IMR-90 (cell line): ENCODE data around the gene BTRC. TPM values are rescaled to one million over a fixed set of nuclear protein-coding genes. Genes with fewer than 3 reads are reported as not detected.
A peak's percentile ranks its signal among the peaks of the same experiment; 100 is the strongest.

ENCODE experiments used
- ATAC-seq: fragments of 200-7000 bp; cut with Tn5 transposase; 2 replicates; pipeline ENCODE4 v1.9.1; 2020; ENCODE audit warnings: low read depth, mild to moderate bottlenecking, moderate library complexity
- BruUV-seq: library from RNA; stranded (reverse); fragments of 400-500 nt; replicated peaks from 2 replicates; lab custom pipeline; 2021; lab: Mats Ljungman, UMichigan
- CTCF ChIA-PET: fragments of 300-600 bp; formaldehyde crosslinking; extraction: SDS; loops from one replicate; lab custom pipeline; 2021; ENCODE audit warnings: antibody characterized with exemption; lab: Yijun Ruan, JAX
- POLR2A ChIA-PET: fragments of 300-600 bp; sonication (Branson Sonifier 250); formaldehyde crosslinking; loops from one replicate; lab custom pipeline; 2022; ENCODE audit warnings: antibody characterized with exemption; ENCODE audit not compliant: unreplicated experiment; lab: Charles Lee
- DNase-seq: peaks from one replicate; pipeline ENCODE4 v3.0.0; 2013
- H2AFZ ChIP-seq: replicated peaks from 2 replicates; pipeline ENCODE3; 2013; ENCODE audit warnings: low read length, mild to moderate bottlenecking; ENCODE audit not compliant: poor library complexity
- H2AK5ac ChIP-seq: 2 replicates; pipeline ENCODE4 v1.6.1; 2013; ENCODE audit warnings: low read depth, low read length, inconsistent platforms
- H2AK9ac ChIP-seq: replicated peaks from 2 replicates; pipeline ENCODE3; 2013; ENCODE audit warnings: mild to moderate bottlenecking, low read depth, low read length, moderate library complexity; ENCODE audit not compliant: poor library complexity
- H2BK120ac ChIP-seq: 2 replicates; pipeline ENCODE4 v1.6.1; 2013; ENCODE audit warnings: low read depth, low read length, inconsistent platforms
- H2BK15ac ChIP-seq: 3 replicates; pipeline ENCODE4 v1.6.1; 2013; ENCODE audit warnings: low read depth, low read length, inconsistent platforms
- H2BK20ac ChIP-seq: 2 replicates; pipeline ENCODE4 v1.6.1; 2013; ENCODE audit warnings: low read depth, mild to moderate bottlenecking, inconsistent platforms, low read length, moderate library complexity
- H2BK5ac ChIP-seq: 2 replicates; pipeline ENCODE4 v1.6.1; 2013; ENCODE audit warnings: mild to moderate bottlenecking, low read depth, low read length, inconsistent platforms; ENCODE audit not compliant: poor library complexity, severe bottlenecking
- H3K14ac ChIP-seq: replicated peaks from 2 replicates; pipeline ENCODE4 v1.6.1; 2013; ENCODE audit warnings: low read depth, low read length, inconsistent platforms
- H3K18ac ChIP-seq: 2 replicates; pipeline ENCODE4 v1.6.1; 2013; ENCODE audit warnings: low read depth, low read length, control low read depth
- H3K23ac ChIP-seq: 2 replicates; pipeline ENCODE4 v1.6.1; 2013; ENCODE audit warnings: low read depth, low read length, inconsistent platforms
- H3K27ac ChIP-seq: 2 replicates; pipeline ENCODE4 v1.5.1; 2013; ENCODE audit warnings: mild to moderate bottlenecking, control low read depth, low read length; ENCODE audit not compliant: insufficient read depth
- H3K27me3 ChIP-seq: 2 replicates; pipeline ENCODE4 v1.6.1; 2013; ENCODE audit warnings: low read length; ENCODE audit not compliant: control insufficient read depth, insufficient read depth
- H3K36me3 ChIP-seq: 2 replicates; pipeline ENCODE4 v1.6.1; 2013; ENCODE audit warnings: low read length, mixed read lengths; ENCODE audit not compliant: control insufficient read depth, insufficient read depth
- H3K4ac ChIP-seq: 2 replicates; pipeline ENCODE4 v1.6.1; 2013; ENCODE audit warnings: low read depth, low read length, inconsistent platforms
- H3K4me1 ChIP-seq: 2 replicates; pipeline ENCODE4 v1.6.1; 2013; ENCODE audit warnings: low read length, mixed read lengths; ENCODE audit not compliant: control insufficient read depth, insufficient read depth
- H3K4me2 ChIP-seq: 2 replicates; pipeline ENCODE4 v1.6.1; 2013; ENCODE audit warnings: low read depth, mild to moderate bottlenecking, control low read depth, low read length, moderate library complexity
- H3K4me3 ChIP-seq: 2 replicates; pipeline ENCODE4 v1.5.1; 2013; ENCODE audit warnings: low read depth, mild to moderate bottlenecking, control low read depth, low read length, moderate library complexity; ENCODE audit not compliant: insufficient read depth
- H3K56ac ChIP-seq: 2 replicates; pipeline ENCODE4 v1.6.1; 2013; ENCODE audit warnings: low read length, inconsistent platforms; ENCODE audit not compliant: insufficient read depth; ENCODE audit errors: extremely low read depth
- H3K79me1 ChIP-seq, 2 experiments: 2 replicates each; pipeline ENCODE4 v1.6.1; 2013; ENCODE audit warnings: low read length in 2 of 2, inconsistent platforms in 1 of 2, low read depth in 1 of 2
- H3K9ac ChIP-seq: 2 replicates; pipeline ENCODE4 v1.6.1; 2013; ENCODE audit warnings: low read depth, low read length, control low read depth
- H3K9me1 ChIP-seq: 2 replicates; pipeline ENCODE4 v1.6.1; 2013; ENCODE audit warnings: low read length, inconsistent platforms; ENCODE audit not compliant: insufficient read depth
- H3K9me3 ChIP-seq: 2 replicates; pipeline ENCODE4 v1.6.1; 2013; ENCODE audit warnings: low read length; ENCODE audit not compliant: control insufficient read depth, insufficient read depth
- H4K20me1 ChIP-seq: 2 replicates; pipeline ENCODE4 v1.6.1; 2013; ENCODE audit warnings: low read length, inconsistent platforms; ENCODE audit not compliant: insufficient read depth
- H4K5ac ChIP-seq: 2 replicates; pipeline ENCODE4 v1.6.1; 2013; ENCODE audit warnings: mild to moderate bottlenecking, low read depth, low read length, control low read depth
- H4K8ac ChIP-seq, 2 experiments: 2 replicates each; pipeline ENCODE4 v1.6.1; 2013; ENCODE audit warnings: low read depth in 2 of 2, low read length in 2 of 2, control low read depth in 1 of 2, inconsistent platforms in 1 of 2
- H4K91ac ChIP-seq: 2 replicates; pipeline ENCODE4 v1.6.1; 2013; ENCODE audit warnings: low read depth, low read length, inconsistent platforms; ENCODE audit not compliant: insufficient read depth
- BHLHE40 ChIP-seq: fragments of 150-350 bp; IDR thresholded peaks from 2 replicates; pipeline ENCODE4 v1.6.1; 2016; ENCODE audit warnings: mild to moderate bottlenecking, low read depth, low read length
- CEBPB ChIP-seq: IDR thresholded peaks from 2 replicates; pipeline ENCODE4 v1.6.1; 2012; ENCODE audit warnings: low read depth, low read length, improper control_type of control experiment
- CHD1 ChIP-seq: IDR thresholded peaks from 2 replicates; pipeline ENCODE4 v1.6.1; 2012; ENCODE audit warnings: low read depth, low read length, improper control_type of control experiment
- ELK1 ChIP-seq: fragments of 150-350 bp; IDR thresholded peaks from 2 replicates; pipeline ENCODE4 v1.6.1; 2016; ENCODE audit warnings: low read depth, mild to moderate bottlenecking, low read length, moderate library complexity, borderline replicate concordance
- MAFK ChIP-seq: IDR thresholded peaks from 2 replicates; pipeline ENCODE4 v1.6.1; 2012; ENCODE audit warnings: low read depth, low read length, improper control_type of control experiment
- MAZ ChIP-seq: IDR thresholded peaks from 2 replicates; pipeline ENCODE4 v1.6.1; 2012; ENCODE audit warnings: low read depth, mild to moderate bottlenecking, low read length, improper control_type of control experiment, moderate library complexity, borderline replicate concordance
- POLR2A ChIP-seq: IDR thresholded peaks from 2 replicates; pipeline ENCODE4 v1.6.1; 2012; ENCODE audit warnings: mild to moderate bottlenecking, low read depth, low read length
- RAD21 ChIP-seq: IDR thresholded peaks from 2 replicates; pipeline ENCODE4 v1.6.1; 2012; ENCODE audit warnings: low read length, improper control_type of control experiment
- SMC3 ChIP-seq: fragments of 150-350 bp; IDR thresholded peaks from 2 replicates; pipeline ENCODE4 v1.6.1; 2016; ENCODE audit warnings: low read depth, mild to moderate bottlenecking, antibody characterized with exemption, low read length, moderate library complexity
- WGBS, 2 experiments: methylation state at CpG; one replicate each; pipeline versions ENCODE4 v1.1.5 to v1.1.7; 2013; ENCODE audit warnings: missing lambda C conversion rate in 2 of 2; ENCODE audit not compliant: insufficient read length in 1 of 2; ENCODE audit errors: extremely low coverage in 2 of 2; 5-methylcytosine and 5-hydroxymethylcytosine counted together
- dilution Hi-C: fragments of 300-500 bp; cut with HindIII; formaldehyde crosslinking; loops from one replicate; pipeline ENCODE4 v1.14.3; 2018; ENCODE audit warnings: low sequenced_read_pairs; ENCODE audit not compliant: unreplicated experiment
- in situ Hi-C: fragments of 300-500 bp; cut with MboI; formaldehyde crosslinking; loops from 3 replicates; pipeline ENCODE4 v1.14.3; 2019; ENCODE audit warnings: low sequenced_read_pairs, inconsistent platforms, mixed read lengths
- intact Hi-C: fragments of 100-400 bp; cut with micrococcal nuclease; formaldehyde crosslinking; loops from 2 replicates; pipeline ENCODE4 v1.10.0; 2022
- polyA plus RNA-seq, 3 experiments: library from polyadenylated mRNA; depleted of rRNA; stranded (reverse); fragments of >200 nt; gene quantifications; 2 replicates each; pipeline ENCODE4 v1.2.3, GENCODE V29; 2012; ENCODE audit warnings: low replicate concordance in 1 of 3
- total RNA-seq: library from RNA; depleted of rRNA; stranded (reverse); fragments of >200 nt; gene quantifications from 2 replicates; pipeline ENCODE4 v1.2.3, GENCODE V29; 2012

BTRC gene
- total and polyA plus RNA-seq, 2 of the 4 experiments (the other 2 are of a cell fraction): 7.7 to 8.4 TPM

- no peak overlapping the region for H2BK5ac ChIP-seq
- no peak overlapping the region for H3K56ac ChIP-seq
- no peak overlapping the region for H3K9ac ChIP-seq
- H3K9me3 ChIP-seq: no peaks in the 10 kb centered on the region
- no peak overlapping the region for H2BK120ac ChIP-seq
- H3K9me1 ChIP-seq: no peaks in the 10 kb centered on the region
- no peak overlapping the region for H3K4ac ChIP-seq
- dilution Hi-C loops: no loop called here
- H4K91ac ChIP-seq: no peak overlapping the region
- no peak overlapping the region for H4K8ac ChIP-seq
- ATAC-seq: no peak
- no peaks in the 10 kb centered on the region for H4K20me1 ChIP-seq
- no peaks in the 10 kb centered on the region for H3K4me1 ChIP-seq
- BruUV-seq: no TSS peak
- no peak overlapping the region for H3K4me2 ChIP-seq
- TF ChIP-seq BHLHE40 (no peak), CEBPB (no peak), ELK1 (no peak), MAZ (no peak), MAFK (no peak), POLR2A (no peak), SMC3 (no peak), RAD21 (no peak), CHD1 (no peak)
- H3K23ac ChIP-seq: no peak overlapping the region
- no peak overlapping the region for H3K14ac ChIP-seq
- in situ Hi-C loops: no loop called here
- no peak overlapping the region for H3K18ac ChIP-seq
- no peak overlapping the region for H2AK5ac ChIP-seq
- H3K27ac ChIP-seq: no peak overlapping the region
- no peaks in the 10 kb centered on the region for H3K36me3 ChIP-seq
- no peak overlapping the region for H2BK15ac ChIP-seq
- H3K4me3 ChIP-seq: no peak overlapping the region
- intact Hi-C loops: no loop called here
- WGBS, 2 experiments: 33% methylated on average over 1 of the region's 17 CpGs; no CpG with 5 or more reads in 1 of the 2 experiments
- H2AFZ ChIP-seq: peak overlapping the region; percentile 61
- no peaks in the 10 kb centered on the region for H3K79me1 ChIP-seq
- no peak overlapping the region for H2BK20ac ChIP-seq
- peaks cover 77% of the 10 kb centered on the region for H3K27me3 ChIP-seq
- no peak for DNase-seq
- H4K5ac ChIP-seq: no peak overlapping the region
- H2AK9ac ChIP-seq: no peak overlapping the region
- POLR2A ChIA-PET: no interaction called here
- CTCF ChIA-PET: interaction anchor here (1.2 kb wide), 1 partner anchor 14 kb away, joined by 5 read pairs; no protein-coding TSS in a partner anchor
These were observed 48.4 kb upstream of the BTRC start for GRCh38 chr10:101305320-101306241.
